Esophagus squamous epithelium (tissue), 4 donors: ENCODE data around the gene OR2G3.

Experiments used
- POLR2A ChIP-seq, 4 donors: fragments of 450-650 bp; IDR thresholded peaks; one replicate each; pipeline ENCODE4 v1.6.1; 2017; ENCODE audit warnings: antibody characterized with exemption in 4 of 4, mild to moderate bottlenecking in 4 of 4, moderate library complexity in 3 of 4
- TF ChIP-seq, protein P1 (sequence below), 6 experiments: fragments of 450-650 bp in 4 of 6; fragments of 200-600 bp in 2 of 6; sonication (generic) in 2 of 6; IDR thresholded peaks; one replicate each; pipeline ENCODE4 v1.5.1; 2016 to 2019; ENCODE audit warnings: antibody characterized with exemption in 6 of 6, mild to moderate bottlenecking in 4 of 6, moderate library complexity in 4 of 6

DNA sequence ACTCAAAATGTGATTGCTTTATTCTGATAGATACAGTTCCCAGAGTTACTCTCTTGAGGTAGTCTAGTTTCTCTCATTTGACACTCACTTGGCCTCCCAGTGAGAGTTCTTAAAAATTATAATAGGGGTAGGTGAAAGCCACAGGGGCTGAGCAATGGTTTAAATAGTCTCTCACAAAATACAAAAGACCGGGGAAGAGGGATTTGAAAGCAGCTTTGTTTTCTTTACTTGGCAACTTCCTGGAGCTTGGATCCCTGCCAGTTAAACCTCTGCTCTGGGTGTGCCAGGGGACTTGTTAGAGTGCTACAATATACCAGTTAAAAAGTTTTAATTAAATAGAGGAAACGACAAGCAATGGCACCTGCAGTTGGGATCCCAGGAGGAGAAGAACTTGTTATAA lies 42.5 kb downstream of the OR2G3 start:
- TF ChIP-seq POLR2A (IDR thresholded peaks at IDR 0.05): no peak
- TF ChIP-seq, protein P1, sequence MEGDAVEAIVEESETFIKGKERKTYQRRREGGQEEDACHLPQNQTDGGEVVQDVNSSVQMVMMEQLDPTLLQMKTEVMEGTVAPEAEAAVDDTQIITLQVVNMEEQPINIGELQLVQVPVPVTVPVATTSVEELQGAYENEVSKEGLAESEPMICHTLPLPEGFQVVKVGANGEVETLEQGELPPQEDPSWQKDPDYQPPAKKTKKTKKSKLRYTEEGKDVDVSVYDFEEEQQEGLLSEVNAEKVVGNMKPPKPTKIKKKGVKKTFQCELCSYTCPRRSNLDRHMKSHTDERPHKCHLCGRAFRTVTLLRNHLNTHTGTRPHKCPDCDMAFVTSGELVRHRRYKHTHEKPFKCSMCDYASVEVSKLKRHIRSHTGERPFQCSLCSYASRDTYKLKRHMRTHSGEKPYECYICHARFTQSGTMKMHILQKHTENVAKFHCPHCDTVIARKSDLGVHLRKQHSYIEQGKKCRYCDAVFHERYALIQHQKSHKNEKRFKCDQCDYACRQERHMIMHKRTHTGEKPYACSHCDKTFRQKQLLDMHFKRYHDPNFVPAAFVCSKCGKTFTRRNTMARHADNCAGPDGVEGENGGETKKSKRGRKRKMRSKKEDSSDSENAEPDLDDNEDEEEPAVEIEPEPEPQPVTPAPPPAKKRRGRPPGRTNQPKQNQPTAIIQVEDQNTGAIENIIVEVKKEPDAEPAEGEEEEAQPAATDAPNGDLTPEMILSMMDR (IDR thresholded peaks at IDR 0.05): no peak
